Ishikawa (cell line): ENCODE measurements around the gene CFAP44.

Experiments
- CEBPB ChIP-seq: IDR thresholded peaks from 2 replicates; pipeline ENCODE4 v1.6.1; 2012
- CREB1 ChIP-seq: IDR thresholded peaks from 2 replicates; pipeline ENCODE4 v1.6.1; 2012; ENCODE audit warnings: low read depth
- EGR1 ChIP-seq: IDR thresholded peaks from 2 replicates; pipeline ENCODE4 v1.6.1; 2012
- EP300 ChIP-seq: IDR thresholded peaks from 2 replicates; pipeline ENCODE4 v1.6.1; 2012; ENCODE audit warnings: borderline replicate concordance
- FOXM1 ChIP-seq: IDR thresholded peaks from 2 replicates; pipeline ENCODE4 v1.6.1; 2012; ENCODE audit warnings: low read depth, borderline replicate concordance
- MAX ChIP-seq: IDR thresholded peaks from 2 replicates; pipeline ENCODE4 v1.6.1; 2012
- NFIC ChIP-seq: IDR thresholded peaks from 2 replicates; pipeline ENCODE4 v1.6.1; 2012
- RAD21 ChIP-seq: IDR thresholded peaks from 2 replicates; pipeline ENCODE4 v1.6.1; 2012; ENCODE audit warnings: low read depth
- TAF1 ChIP-seq: IDR thresholded peaks from 2 replicates; pipeline ENCODE4 v1.6.1; 2012; ENCODE audit warnings: low read depth, mild to moderate bottlenecking
- TCF12 ChIP-seq: IDR thresholded peaks from 2 replicates; pipeline ENCODE4 v1.6.1; 2012; ENCODE audit warnings: low read depth
- TEAD4 ChIP-seq: IDR thresholded peaks from 2 replicates; pipeline ENCODE4 v1.6.1; 2012
- USF1 ChIP-seq: IDR thresholded peaks from 2 replicates; pipeline ENCODE4 v1.6.1; 2012
- YY1 ChIP-seq: IDR thresholded peaks from 2 replicates; pipeline ENCODE4 v1.6.1; 2012; ENCODE audit warnings: low read depth
- ZBTB7A ChIP-seq: IDR thresholded peaks from 2 replicates; pipeline ENCODE4 v1.6.1; 2012; ENCODE audit warnings: low read depth
- TF ChIP-seq, protein P1 (sequence below): IDR thresholded peaks from 2 replicates; pipeline ENCODE4 v1.6.1; 2012; ENCODE audit warnings: low read depth, mild to moderate bottlenecking

Gene CFAP44

DNA sequence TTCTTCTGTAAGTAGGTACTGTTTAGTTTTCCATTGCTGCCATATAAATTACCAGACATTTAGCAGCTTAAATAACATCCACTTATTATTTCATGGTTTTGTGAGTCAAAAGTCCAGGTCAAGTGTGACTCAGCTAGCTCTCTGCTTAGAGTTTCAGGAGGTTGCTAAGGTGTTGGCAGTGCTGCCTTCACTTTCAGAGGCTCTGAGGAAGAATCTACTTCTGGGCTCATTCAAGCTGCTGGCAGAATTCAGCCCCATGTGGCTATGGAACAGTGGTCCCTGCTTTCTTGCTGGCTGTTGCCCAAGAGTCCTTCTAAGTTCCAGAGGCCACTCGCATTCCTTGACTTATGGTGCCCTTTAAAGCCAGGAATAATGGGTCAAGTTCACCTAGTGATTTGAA lies 4.5 kb downstream of the CFAP44 start:
- no peak for TF ChIP-seq TEAD4
- TF ChIP-seq, protein P1, sequence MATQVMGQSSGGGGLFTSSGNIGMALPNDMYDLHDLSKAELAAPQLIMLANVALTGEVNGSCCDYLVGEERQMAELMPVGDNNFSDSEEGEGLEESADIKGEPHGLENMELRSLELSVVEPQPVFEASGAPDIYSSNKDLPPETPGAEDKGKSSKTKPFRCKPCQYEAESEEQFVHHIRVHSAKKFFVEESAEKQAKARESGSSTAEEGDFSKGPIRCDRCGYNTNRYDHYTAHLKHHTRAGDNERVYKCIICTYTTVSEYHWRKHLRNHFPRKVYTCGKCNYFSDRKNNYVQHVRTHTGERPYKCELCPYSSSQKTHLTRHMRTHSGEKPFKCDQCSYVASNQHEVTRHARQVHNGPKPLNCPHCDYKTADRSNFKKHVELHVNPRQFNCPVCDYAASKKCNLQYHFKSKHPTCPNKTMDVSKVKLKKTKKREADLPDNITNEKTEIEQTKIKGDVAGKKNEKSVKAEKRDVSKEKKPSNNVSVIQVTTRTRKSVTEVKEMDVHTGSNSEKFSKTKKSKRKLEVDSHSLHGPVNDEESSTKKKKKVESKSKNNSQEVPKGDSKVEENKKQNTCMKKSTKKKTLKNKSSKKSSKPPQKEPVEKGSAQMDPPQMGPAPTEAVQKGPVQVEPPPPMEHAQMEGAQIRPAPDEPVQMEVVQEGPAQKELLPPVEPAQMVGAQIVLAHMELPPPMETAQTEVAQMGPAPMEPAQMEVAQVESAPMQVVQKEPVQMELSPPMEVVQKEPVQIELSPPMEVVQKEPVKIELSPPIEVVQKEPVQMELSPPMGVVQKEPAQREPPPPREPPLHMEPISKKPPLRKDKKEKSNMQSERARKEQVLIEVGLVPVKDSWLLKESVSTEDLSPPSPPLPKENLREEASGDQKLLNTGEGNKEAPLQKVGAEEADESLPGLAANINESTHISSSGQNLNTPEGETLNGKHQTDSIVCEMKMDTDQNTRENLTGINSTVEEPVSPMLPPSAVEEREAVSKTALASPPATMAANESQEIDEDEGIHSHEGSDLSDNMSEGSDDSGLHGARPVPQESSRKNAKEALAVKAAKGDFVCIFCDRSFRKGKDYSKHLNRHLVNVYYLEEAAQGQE, result no peak
- TF ChIP-seq FOXM1, result no peak
- TF ChIP-seq RAD21, result no peak
- TF ChIP-seq NFIC, result no peak
- TF ChIP-seq USF1, result no peak
- no peak for TF ChIP-seq YY1
- no peak for TF ChIP-seq TCF12
- TF ChIP-seq ZBTB7A, result no peak
- no peak for TF ChIP-seq MAX
- no peak for TF ChIP-seq EP300
- no peak for TF ChIP-seq CEBPB
- no peak for TF ChIP-seq EGR1
- no peak for TF ChIP-seq CREB1

DNA sequence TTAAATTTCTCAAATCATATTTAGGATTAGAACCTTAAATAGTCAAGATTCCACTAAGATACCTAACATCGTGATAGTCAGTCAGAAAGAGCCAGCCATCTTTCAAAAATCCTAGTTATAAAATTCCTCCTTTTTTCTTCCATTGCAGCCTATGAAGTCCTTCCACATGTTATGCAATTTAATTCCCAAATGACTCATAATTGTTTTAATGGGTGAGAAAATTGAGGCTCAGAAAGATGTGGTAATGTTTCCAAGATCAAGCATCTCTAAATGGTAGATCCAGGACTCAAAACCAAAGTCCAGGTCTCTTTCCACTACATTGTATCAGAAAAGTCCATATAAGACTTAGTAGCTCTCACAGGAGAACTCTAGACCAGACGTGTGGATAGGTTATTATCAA lies 9.5 kb downstream of the CFAP44 start:
- TF ChIP-seq EGR1, result no peak
- TF ChIP-seq USF1, result no peak
- no peak for TF ChIP-seq TCF12
- no peak for TF ChIP-seq TAF1
- TF ChIP-seq CEBPB, result no peak
- TF ChIP-seq MAX, result no peak
- no peak for TF ChIP-seq ZBTB7A
- no peak for TF ChIP-seq YY1
- no peak for TF ChIP-seq TEAD4
- no peak for TF ChIP-seq EP300
- TF ChIP-seq RAD21, result no peak
- TF ChIP-seq, protein P1, result no peak
- TF ChIP-seq FOXM1, result no peak
- no peak for TF ChIP-seq NFIC
- no peak for TF ChIP-seq CREB1

DNA sequence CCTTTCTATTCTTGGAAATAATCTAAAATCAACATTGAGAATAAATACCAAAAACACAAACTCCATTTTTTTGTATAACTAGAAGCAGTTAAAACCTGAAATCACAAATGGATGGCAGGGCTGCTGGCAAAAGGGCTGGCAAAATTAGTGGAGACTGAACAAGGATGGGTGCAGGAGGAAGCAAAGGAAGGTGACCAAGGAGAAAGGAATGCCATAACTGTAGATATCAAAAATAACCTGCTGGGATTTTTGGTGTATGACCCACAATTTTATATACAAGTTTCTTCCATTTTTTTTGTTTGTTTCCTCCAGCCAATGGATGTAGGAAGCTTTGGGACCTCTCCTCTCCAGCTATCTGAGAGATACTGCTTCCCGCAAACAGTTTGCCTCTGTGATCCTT lies 12.7 kb downstream of the CFAP44 start:
- no peak for TF ChIP-seq EP300
- TF ChIP-seq CEBPB, result no peak
- no peak for TF ChIP-seq TAF1
- TF ChIP-seq NFIC, result no peak
- no peak for TF ChIP-seq TCF12
- TF ChIP-seq TEAD4, result no peak
- TF ChIP-seq ZBTB7A, result no peak
- TF ChIP-seq FOXM1, result no peak

GRCh38 chr3:113423699-113424098 lies 17.6 kb downstream of the CFAP44 start:
- TF ChIP-seq CEBPB (no peak), EGR1 (no peak), ZBTB7A (no peak), USF1 (no peak), YY1 (no peak)
- TF ChIP-seq, protein P1, result no peak
